Measurements from ENCODE around the gene C1QA.
"Not testable (repeated sequence)": the region's sequence is repeated elsewhere in the genome, so short reads cannot be mapped to it uniquely, and the experiment has no call there.

The C1QA gene

DNA sequence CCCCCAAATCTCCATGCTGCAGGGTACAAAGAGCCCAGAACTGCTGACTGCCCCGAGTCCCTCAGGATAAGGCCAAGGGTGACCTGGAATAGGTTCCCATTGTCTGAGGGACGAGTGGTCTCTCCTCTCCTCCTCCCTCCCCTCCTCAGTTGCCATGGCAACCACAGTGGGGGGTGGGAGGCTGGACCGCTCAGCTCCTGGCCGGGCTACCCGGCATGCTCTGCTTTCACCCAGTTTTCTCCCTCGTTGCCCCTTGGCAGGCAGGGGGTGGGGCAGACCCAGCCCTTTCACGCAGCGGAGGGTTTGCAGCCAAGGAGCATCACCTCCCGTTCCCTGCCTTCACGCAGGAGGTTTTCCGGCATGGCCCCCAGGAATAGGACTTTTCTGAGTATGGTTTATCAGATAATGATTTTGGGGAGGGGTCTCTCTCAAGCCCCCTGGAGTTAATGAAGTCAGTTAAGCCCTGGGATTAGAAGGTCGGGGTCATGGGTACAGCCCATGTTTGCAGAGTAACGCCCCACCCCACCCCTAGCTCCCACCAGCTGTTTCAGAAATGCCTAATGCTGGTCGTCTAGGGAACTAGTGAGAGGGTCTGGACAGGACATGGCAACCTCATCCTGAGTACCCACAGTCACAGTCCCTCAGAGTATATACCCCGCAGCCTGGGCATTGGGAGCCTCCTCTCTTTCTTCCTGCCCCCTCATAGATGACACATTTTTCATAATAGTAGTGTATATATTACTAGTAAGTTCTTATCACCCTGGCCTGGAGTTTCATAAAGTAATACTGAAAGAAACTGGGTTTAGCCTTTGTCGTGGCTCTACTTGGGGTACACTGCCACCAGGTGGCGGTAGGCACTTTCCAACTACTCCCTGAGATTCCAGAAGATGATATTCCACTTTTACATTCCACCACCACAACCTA lies 37.3 kb downstream of the C1QA start:
- DNase-seq (ENCODE audit: low read depth): no peak

DNA sequence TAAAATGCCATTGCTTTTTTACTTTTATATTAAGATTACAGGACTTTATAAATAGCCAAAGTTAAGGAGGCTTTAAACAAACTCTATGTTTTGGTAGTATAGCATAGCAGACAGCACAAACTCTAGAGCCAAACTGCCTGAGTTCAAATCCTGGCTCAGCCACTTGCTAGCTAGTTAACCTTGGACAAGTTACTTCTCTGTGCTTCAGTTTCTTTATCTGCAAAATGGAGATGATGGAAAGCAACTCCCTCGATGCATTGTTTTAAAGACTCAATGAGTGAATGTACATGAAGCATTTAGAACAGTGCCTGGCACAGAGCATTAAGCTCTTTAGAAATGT lies 38.0 kb downstream of the C1QA start:
- DNase-seq (ENCODE audit: low read depth): no peak

DNA sequence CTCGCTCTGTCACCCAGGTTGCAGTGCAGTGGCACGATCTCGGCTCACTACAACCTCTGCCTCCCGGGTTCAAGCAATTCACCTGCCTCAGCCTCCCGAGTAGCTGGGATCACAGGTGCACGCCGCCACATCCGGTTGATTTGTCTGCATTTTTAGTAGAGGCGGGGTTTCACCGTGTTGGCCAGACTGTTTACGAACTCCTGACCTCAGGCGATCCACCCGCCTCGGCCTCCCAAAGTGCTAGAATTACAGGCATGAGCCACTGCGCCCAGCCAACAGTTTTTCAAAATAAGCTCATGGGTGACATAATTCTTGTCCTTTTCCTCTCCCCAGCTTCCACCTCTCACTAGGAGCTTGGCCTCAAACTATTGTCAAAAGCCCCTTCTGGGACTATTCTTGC lies 39.7 kb downstream of the C1QA start:
- DNase-seq (ENCODE audit: low read depth): not testable (repeated sequence)

DNA sequence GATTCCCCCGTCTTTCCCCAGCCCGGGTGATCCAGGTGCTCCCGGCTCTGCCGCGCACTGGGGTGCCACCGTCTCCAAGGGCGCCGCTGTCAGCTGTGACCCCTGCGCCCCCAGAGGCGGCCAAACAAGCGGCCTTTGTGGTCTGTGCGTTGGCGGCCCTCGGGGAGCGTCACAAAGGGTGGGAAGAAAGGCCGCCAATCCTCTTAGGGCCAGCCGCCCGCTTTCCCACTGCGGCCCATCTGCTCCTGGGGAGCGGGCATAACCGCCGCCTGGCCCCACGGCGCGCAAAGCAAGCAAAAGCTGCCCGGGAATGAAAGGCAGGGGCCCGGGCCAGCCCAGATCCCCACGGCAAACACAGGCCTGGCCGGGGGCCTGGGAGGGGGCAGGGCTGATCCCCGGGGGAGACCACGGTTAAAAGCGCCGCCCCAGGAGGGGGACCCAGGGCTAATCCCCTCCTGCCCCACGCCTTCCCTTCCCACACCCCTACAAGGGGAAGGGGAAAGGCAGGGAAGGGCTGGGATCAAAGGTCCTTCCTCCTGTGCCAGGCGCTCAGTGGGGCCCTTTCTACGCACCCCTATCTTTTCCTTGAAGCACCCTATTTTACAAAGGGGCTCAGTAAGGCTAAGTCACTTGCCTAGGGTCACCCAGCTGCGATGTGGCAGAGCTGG lies 40.6 kb downstream of the C1QA start:
- DNase-seq (ENCODE audit: low read depth): no peak

DNA sequence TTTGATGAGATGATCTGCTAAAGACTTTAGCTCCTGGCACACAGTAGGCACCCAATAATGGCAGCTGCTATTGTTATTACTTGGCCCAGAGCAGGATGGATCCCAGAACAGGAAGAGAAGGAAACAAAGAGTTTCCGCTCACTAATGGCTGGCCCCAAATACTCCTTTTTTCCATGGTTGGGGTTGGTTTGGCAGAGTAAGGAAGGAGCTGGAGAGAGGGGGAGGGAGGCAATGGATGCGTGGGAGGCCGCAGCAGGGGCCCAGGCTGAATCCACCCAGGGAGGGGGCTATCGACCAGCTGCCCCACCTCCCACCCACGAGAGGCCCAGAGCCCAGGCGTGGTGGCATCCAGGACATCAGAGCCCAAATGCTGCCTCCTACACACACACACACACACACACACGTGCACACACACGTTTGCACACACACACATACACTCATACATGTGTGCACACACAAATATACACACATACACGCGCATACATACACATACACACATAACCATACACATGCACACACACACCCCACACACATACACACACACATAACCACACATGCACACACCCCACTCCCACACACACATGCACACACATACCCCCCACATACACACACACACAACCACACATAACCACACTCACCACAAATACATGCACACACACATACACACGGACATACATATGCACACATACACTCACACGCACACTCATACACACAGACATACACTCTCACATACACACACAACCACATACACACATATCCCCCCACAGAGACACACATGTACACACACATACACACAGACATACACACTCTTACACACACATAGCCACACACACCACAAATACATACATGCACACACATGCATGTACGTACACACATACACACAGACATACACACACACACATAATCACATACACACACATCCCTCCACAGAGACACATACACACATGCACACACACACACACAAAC lies 41.8 kb downstream of the C1QA start:
- DNase-seq (ENCODE audit: low read depth): no peak

DNA sequence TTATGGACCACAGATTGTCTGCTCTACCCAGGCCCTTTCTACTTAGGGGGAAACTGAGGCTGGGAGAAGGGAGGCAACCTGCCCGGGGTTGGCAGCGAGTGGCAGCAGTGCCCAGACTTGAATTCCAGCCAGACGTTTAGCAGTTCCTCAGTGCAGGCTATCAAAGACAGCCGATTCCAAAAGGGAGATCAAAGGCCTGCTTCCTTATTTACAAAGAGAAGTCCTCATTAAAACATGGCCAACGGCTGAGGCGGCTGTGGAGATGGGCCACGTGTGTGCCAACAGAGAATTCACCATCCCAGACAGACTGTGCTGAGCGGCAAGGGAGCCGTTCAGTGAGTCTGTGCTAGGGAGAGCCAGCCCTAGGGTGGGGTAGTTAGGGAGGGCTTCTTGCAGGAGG lies 44.3 kb downstream of the C1QA start:
- DNase-seq (ENCODE audit: low read depth): no peak

DNA sequence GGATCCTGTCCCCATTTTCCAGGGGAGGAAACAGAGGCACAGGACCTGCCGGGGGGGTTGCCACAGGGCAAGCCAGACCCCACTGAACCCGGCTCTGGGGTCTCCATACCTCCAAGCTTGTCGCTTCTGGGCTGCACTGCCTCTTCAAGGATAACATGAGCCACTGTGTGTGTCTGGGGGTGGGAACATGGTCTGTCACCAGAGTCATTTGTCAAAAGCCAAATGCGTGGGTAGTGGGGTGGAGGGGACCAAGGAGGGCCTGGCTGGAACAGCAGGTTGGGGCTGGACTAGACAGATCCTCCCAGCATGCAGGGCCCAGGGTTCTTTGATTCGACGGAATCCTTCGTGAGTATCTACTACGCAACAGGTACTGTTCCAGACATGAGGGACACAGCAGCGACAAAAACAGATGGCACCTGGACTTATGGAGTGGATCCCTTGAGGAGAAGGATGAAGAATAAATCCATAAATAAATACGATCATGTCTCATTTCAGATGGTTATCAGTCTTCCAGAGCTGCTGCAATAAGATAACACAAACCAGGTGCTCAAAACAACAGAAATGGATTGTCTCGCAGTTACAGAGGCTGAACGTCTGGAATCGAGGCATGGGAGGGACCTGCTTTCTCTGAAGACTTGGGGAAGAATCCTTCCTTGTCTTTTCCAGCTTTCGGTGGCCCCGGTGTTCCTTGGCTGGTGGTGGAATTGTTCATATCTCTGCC lies 45.3 kb downstream of the C1QA start:
- no peak for DNase-seq (ENCODE audit: low read depth)

DNA sequence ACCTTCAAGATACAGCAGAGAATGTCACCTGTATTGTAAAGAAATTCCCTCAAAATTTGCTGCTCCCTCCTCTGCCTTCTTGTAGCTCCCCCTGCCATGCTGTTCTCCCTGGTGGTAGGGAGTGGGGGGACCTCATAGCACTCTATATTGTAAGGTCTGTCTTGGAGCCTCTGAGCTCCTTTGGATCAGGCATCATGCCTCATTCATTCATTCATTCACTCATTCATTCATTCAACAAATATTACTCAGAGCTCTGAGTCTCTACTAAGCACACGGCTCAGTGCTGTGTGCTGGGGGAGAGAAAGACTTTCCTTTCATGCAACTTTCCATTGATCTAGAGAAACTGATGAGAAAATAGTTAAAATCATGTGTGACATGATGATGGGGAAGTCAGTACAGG lies 47.1 kb downstream of the C1QA start:
- no peak for DNase-seq (ENCODE audit: low read depth)

DNA sequence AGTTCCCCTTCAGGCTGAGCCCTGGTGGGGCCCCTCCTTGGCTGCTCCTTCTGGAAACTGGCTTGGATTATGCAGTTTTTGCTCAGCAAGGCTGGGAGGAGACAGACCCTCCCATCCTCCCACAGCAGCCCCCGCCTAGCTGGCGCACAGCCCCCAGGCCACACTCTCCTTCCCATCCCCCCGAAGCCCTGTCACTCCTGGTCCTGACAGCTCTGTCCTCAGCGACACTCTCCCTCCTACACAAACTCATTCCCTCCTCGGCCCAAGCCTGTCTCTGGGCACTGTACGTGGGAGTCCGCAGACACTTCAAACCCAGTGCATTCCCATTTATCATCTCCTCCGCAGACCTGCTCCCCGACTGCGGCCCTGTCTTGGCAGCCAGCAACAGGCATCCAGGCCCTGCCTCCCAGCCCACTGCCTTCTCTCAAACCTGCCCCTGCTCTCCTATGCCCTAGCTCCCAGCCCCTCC lies 49.2 kb downstream of the C1QA start:
- DNase-seq (ENCODE audit: low read depth): no peak

DNA sequence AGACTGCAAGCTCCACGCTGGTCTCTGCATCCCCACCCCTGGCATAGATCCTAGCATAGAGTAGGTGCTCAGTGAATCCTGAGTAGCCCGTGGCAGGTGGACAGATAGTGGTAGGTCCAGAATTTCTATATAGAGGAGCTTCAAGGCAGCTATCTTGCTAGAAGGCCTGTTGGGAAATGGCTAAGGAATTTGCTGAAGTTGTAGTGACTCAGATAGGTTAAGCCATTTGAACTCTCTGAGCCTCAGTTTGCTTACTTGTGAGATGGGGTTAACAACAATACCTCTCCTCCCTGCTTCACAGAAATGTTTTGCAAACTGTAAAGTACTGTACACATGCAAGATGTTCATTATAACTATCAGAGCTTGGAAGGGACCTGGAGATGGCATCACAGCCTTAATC lies 50.8 kb downstream of the C1QA start:
- DNase-seq (ENCODE audit: low read depth): no peak

DNA sequence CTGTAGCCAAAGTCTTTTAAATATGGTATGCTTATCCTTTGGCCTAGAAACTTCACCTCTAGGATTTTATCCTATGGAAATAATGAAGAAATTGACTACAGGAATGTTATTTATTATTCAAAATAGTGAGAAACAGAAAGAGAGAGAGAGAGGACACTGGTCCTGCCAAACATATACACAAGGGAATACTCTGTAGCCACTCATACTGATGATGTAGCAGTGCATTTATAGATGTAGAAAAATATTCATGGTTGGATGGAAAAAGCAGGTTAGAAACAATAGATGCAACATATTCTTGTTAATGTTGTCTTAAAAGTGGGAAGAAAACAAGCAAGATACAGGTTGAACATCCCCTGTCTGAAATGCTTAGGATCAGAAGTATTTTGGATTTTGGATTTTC lies 52.0 kb downstream of the C1QA start:
- DNase-seq (ENCODE audit: low read depth): no peak
